Cardiac fibroblast (primary cell): Measurements from ENCODE around the gene FTL.

Source experiments
- DNase-seq, 2 donors: peaks; one replicate each; pipeline versions ENCODE4 v3.0.0 to v3.0.0-alpha.2; 2010; ENCODE audit warnings: low read depth in 2 of 2
- H3K4me3 ChIP-seq, 2 donors: replicated peaks in 1 of 2; 1 replicate in 1 of 2; 2 replicates in 1 of 2; pipeline ENCODE4 v1.5.1; 2011; ENCODE audit warnings: low read depth in 2 of 2, low read length in 2 of 2, mild to moderate bottlenecking in 2 of 2, moderate library complexity in 1 of 2
- CTCF ChIP-seq: IDR thresholded peaks from one replicate; pipeline ENCODE4 v1.5.1; 2011; ENCODE audit warnings: low read depth, mild to moderate bottlenecking, low read length, inconsistent platforms

FTL gene

GRCh38 chr19:48987323-48987722 lies 22.2 kb downstream of the FTL start:
- no peak for TF ChIP-seq CTCF
- H3K4me3 ChIP-seq: no peak overlapping the region
- DNase-seq: no peak

- no peak for DNase-seq
- TF ChIP-seq CTCF: no peak
- no peak overlapping the region for H3K4me3 ChIP-seq
Measured at GRCh38 chr19:48988286-48988685, 23.2 kb downstream of the FTL start.

- no peak for DNase-seq
- TF ChIP-seq CTCF: no peak
- H3K4me3 ChIP-seq: no peak overlapping the region
Measured at GRCh38 chr19:48988860-48989259, 23.8 kb downstream of the FTL start.

GRCh38 chr19:48989701-48990291 lies 24.7 kb downstream of the FTL start:
- no peak for DNase-seq
- no peak overlapping the region for H3K4me3 ChIP-seq
- TF ChIP-seq CTCF: no peak

- no peak for TF ChIP-seq CTCF
- no peak overlapping the region for H3K4me3 ChIP-seq
- DNase-seq: no peak
Measured at GRCh38 chr19:48990400-48990799, 25.3 kb downstream of the FTL start.

GRCh38 chr19:48991011-48991609 lies 26.0 kb downstream of the FTL start:
- TF ChIP-seq CTCF: no peak
- no peak for DNase-seq
- peak overlapping the region; percentile 73 to 98 for H3K4me3 ChIP-seq
